Keratinocyte (primary cell): Measurements from ENCODE around the gene WWC2. TPM values are rescaled to one million over a fixed set of nuclear protein-coding genes. Genes with fewer than 3 reads are reported as not detected.

Source experiments
- DNase-seq: peaks from one replicate; pipeline ENCODE4 v3.0.0-alpha.2; 2011; ENCODE audit warnings: low read depth, missing footprints, low spot score
- FAIRE-seq: peaks from 2 replicates; lab custom pipeline; 2011; peaks lifted over from hg19 to GRCh38; lab: Jason Lieb, UNC
- H2AFZ ChIP-seq: 2 replicates; pipeline ENCODE4 v1.6.0; 2012; ENCODE audit warnings: low read length, control low read depth, inconsistent platforms; ENCODE audit not compliant: control insufficient read depth
- H3K27ac ChIP-seq: 2 replicates; pipeline ENCODE4 v1.5.1; 2011; ENCODE audit warnings: low read length; ENCODE audit not compliant: control insufficient read depth, insufficient read depth
- H3K27me3 ChIP-seq: 3 replicates; pipeline ENCODE4 v1.6.0; 2011; ENCODE audit warnings: low read length; ENCODE audit not compliant: control insufficient read depth, insufficient read depth; ENCODE audit errors: extremely low read depth
- H3K36me3 ChIP-seq, 2 experiments: 2 replicates in 1 of 2; 3 replicates in 1 of 2; pipeline ENCODE4 v1.5.1; 2011; ENCODE audit warnings: low read length in 2 of 2, mild to moderate bottlenecking in 1 of 2; ENCODE audit not compliant: control insufficient read depth in 2 of 2, insufficient read depth in 2 of 2; ENCODE audit errors: extremely low read depth in 1 of 2
- H3K4me1 ChIP-seq: 3 replicates; pipeline ENCODE4 v1.5.1; 2011; ENCODE audit warnings: low read length; ENCODE audit not compliant: control insufficient read depth, insufficient read depth; ENCODE audit errors: extremely low read depth
- H3K4me2 ChIP-seq: 3 replicates; pipeline ENCODE4 v1.6.0; 2011; ENCODE audit warnings: low read depth, low read length; ENCODE audit not compliant: control insufficient read depth, insufficient read depth; ENCODE audit errors: extremely low read depth
- H3K4me3 ChIP-seq, 3 experiments: fragments of 200-600 bp in 1 of 3; sonication (generic) in 1 of 3; 2 replicates in 2 of 3; 3 replicates in 1 of 3; pipeline ENCODE4 v1.5.1; 2011 to 2016; ENCODE audit warnings: low read length in 3 of 3, mild to moderate bottlenecking in 3 of 3, control low read depth in 2 of 3, inconsistent platforms in 1 of 3, low read depth in 1 of 3, mixed read lengths in 1 of 3, mixed run types in 1 of 3, moderate library complexity in 1 of 3; ENCODE audit not compliant: control insufficient read depth in 2 of 3, insufficient read depth in 2 of 3; ENCODE audit errors: extremely low read depth in 1 of 3
- H3K79me2 ChIP-seq: 2 replicates; pipeline ENCODE4 v1.6.0; 2012; ENCODE audit warnings: low read length; ENCODE audit not compliant: control insufficient read depth, insufficient read depth
- H3K9ac ChIP-seq: 3 replicates; pipeline ENCODE4 v1.6.0; 2011; ENCODE audit warnings: low read length; ENCODE audit not compliant: control insufficient read depth, insufficient read depth; ENCODE audit errors: extremely low read depth
- H3K9me1 ChIP-seq: 3 replicates; pipeline ENCODE4 v1.6.0; 2011; ENCODE audit warnings: low read length; ENCODE audit not compliant: control insufficient read depth, insufficient read depth; ENCODE audit errors: extremely low read depth
- H3K9me3 ChIP-seq: 2 replicates; pipeline ENCODE4 v1.5.1; 2012; ENCODE audit warnings: low read depth, low read length; ENCODE audit not compliant: control insufficient read depth
- H4K20me1 ChIP-seq: 3 replicates; pipeline ENCODE4 v1.6.0; 2011; ENCODE audit warnings: low read length; ENCODE audit not compliant: control insufficient read depth, insufficient read depth; ENCODE audit errors: extremely low read depth
- CTCF ChIP-seq, 3 experiments: IDR thresholded peaks in 1 of 3; conservative IDR thresholded peaks in 1 of 3; optimal IDR thresholded peaks in 1 of 3; 2 replicates in 2 of 3; 3 replicates in 1 of 3; pipeline versions ENCODE3 to v1.5.1; 2011; ENCODE audit warnings: low read length in 3 of 3, mild to moderate bottlenecking in 3 of 3, moderate library complexity in 2 of 3, control low read depth in 1 of 3, inconsistent platforms in 1 of 3; ENCODE audit not compliant: insufficient read depth in 2 of 3; ENCODE audit errors: extremely low read depth in 1 of 3
- EZH2 ChIP-seq: IDR thresholded peaks from one replicate; pipeline ENCODE4 v1.6.1; 2012; ENCODE audit warnings: inconsistent platforms, mild to moderate bottlenecking, low read length, moderate library complexity
- dilution Hi-C: fragments of 300-500 bp; cut with MboI; formaldehyde crosslinking; loops from one replicate; pipeline ENCODE4 v1.7.0; 2020; ENCODE audit warnings: low sequenced_read_pairs; ENCODE audit not compliant: extremely low pct_ligation_motif_present
- polyA plus RNA-seq, 5 experiments: library from polyadenylated mRNA; depleted of rRNA in 3 of 5; stranded (reverse) in 3 of 5; stranded (forward) in 1 of 5; unstranded in 1 of 5; fragments of >200 nt; gene quantifications; 1 replicate in 1 of 5; 2 replicates in 3 of 5; 3 replicates in 1 of 5; pipeline versions ENCODE4 v1.2.1 to v1.2.3, GENCODE V29; 2011 to 2012; ENCODE audit warnings: missing spikeins in 2 of 5, low read depth in 1 of 5, low replicate concordance in 1 of 5

Gene WWC2
- polyA plus RNA-seq, 1 donor (not counting 4 experiments of a cell fraction or from before 2014, with no cell fraction given) = 15.4 TPM

- Histone ChIP-seq H3K36me3 (peaks cover 0 to 1% of the 10 kb centered on the region in 2 experiments), H3K9me1 (no peaks in the 10 kb centered on the region), H3K27me3 (no peaks in the 10 kb centered on the region), H2AFZ (no peak overlapping the region), H3K4me1 (no peaks in the 10 kb centered on the region), H4K20me1 (no peaks in the 10 kb centered on the region), H3K4me3 (no peak overlapping the region), H3K9me3 (no peaks in the 10 kb centered on the region), H3K27ac (no peak overlapping the region), H3K79me2 (no peaks in the 10 kb centered on the region), H3K9ac (no peak overlapping the region), H3K4me2 (no peak overlapping the region)
- TF ChIP-seq EZH2 (no peak), CTCF (optimal IDR thresholded peaks at IDR 0.05 in 1 of 3, IDR thresholded peaks at IDR 0.05 in 1 of 3, conservative IDR thresholded peaks at IDR 0.05 in 1 of 3; ENCODE audit: extremely low read depth in 1 of 3, insufficient read depth in 2 of 3, low read length in 3 of 3) (no peak)
- dilution Hi-C loops = no loop called here
- DNase-seq = no peak
- no peak for FAIRE-seq
These were observed 115.9 kb downstream of the WWC2 start for GRCh38 chr4:183214912-183215488.

GRCh38 chr4:183220236-183220635, 121.2 kb downstream of the WWC2 start:
- Histone ChIP-seq H3K9ac (no peak overlapping the region), H3K27ac (no peak overlapping the region), H3K36me3 (peaks cover 0 to 2% of the 10 kb centered on the region in 2 experiments), H3K9me3 (no peaks in the 10 kb centered on the region), H2AFZ (no peak overlapping the region), H3K9me1 (no peaks in the 10 kb centered on the region), H3K27me3 (no peaks in the 10 kb centered on the region), H4K20me1 (no peaks in the 10 kb centered on the region), H3K4me3 (no peak overlapping the region), H3K79me2 (no peaks in the 10 kb centered on the region), H3K4me2 (no peak overlapping the region), H3K4me1 (no peaks in the 10 kb centered on the region)
- FAIRE-seq = no peak
- dilution Hi-C loops = no loop called here
- no peak for DNase-seq
- TF ChIP-seq EZH2 = no peak
- no peak for TF ChIP-seq CTCF (optimal IDR thresholded peaks at IDR 0.05 in 1 of 3, IDR thresholded peaks at IDR 0.05 in 1 of 3, conservative IDR thresholded peaks at IDR 0.05 in 1 of 3; ENCODE audit: extremely low read depth in 1 of 3, insufficient read depth in 2 of 3, low read length in 3 of 3)
